Osteocyte (in vitro differentiated cells): ENCODE data around the gene LRRC8A. TPM values are rescaled to one million over a fixed set of nuclear protein-coding genes. Genes with fewer than 3 reads are reported as not detected.
A peak's percentile ranks its signal among the peaks of the same experiment; 100 is the strongest.

Source experiments
- DNase-seq: peaks from one replicate; pipeline ENCODE4 v3.0.0; 2021; ENCODE audit warnings: mixed read lengths; ENCODE audit not compliant: unreplicated experiment; ENCODE audit errors: extremely low spot score
- H3K27ac Mint-ChIP-seq: one replicate; pipeline ENCODE4 v1.8.0; 2021; ENCODE audit warnings: mild to moderate bottlenecking, mixed read lengths; ENCODE audit not compliant: unreplicated experiment
- H3K27me3 Mint-ChIP-seq: one replicate; pipeline ENCODE4 v1.8.0; 2021; ENCODE audit warnings: mixed read lengths; ENCODE audit not compliant: unreplicated experiment
- H3K36me3 Mint-ChIP-seq: one replicate; pipeline ENCODE4 v1.8.0; 2021; ENCODE audit warnings: mixed read lengths; ENCODE audit not compliant: unreplicated experiment
- H3K4me1 Mint-ChIP-seq: one replicate; pipeline ENCODE4 v1.8.0; 2021; ENCODE audit warnings: mixed read lengths; ENCODE audit not compliant: unreplicated experiment
- H3K4me3 Mint-ChIP-seq: one replicate; pipeline ENCODE4 v1.8.0; 2021; ENCODE audit warnings: mild to moderate bottlenecking, moderate library complexity, mixed read lengths; ENCODE audit not compliant: unreplicated experiment
- H3K9me3 Mint-ChIP-seq: one replicate; pipeline ENCODE4 v1.8.0; 2021; ENCODE audit warnings: mixed read lengths; ENCODE audit not compliant: unreplicated experiment
- total RNA-seq: library from RNA; stranded (reverse); gene quantifications from 2 replicates; pipeline ENCODE4 v1.2.1, GENCODE V29; 2021
- TF ChIP-seq, protein P1 (sequence below): fragments of 200-600 bp; sonication (generic); IDR thresholded peaks from 2 replicates; pipeline ENCODE4 v1.5.0; 2021; ENCODE audit warnings: antibody characterized with exemption, mild to moderate bottlenecking, moderate library complexity

LRRC8A gene
- total RNA-seq, 1 donor from 2014 or later, result 42.8 TPM

DNA sequence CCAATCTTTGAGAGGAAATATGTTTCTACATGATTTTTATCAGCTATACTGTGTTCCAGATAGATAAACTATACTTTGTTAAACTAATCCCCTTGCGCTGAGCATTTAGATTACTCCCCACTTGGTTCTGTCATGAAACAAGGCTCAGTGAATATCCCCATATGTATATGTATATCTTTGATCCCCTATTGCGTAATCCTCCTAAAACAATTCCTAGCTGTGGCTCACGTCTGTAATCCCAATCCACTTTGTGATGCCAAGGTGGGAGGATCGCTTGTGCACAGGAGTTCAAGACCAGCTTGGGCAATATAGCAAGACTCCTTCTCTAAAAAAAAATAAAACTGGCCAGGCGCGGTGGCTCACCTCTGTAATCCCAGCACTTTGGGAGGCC lies 41.6 kb downstream of the LRRC8A start:
- H3K27me3 Mint-ChIP-seq, result no peaks in the 10 kb centered on the region
- TF ChIP-seq, protein P1, sequence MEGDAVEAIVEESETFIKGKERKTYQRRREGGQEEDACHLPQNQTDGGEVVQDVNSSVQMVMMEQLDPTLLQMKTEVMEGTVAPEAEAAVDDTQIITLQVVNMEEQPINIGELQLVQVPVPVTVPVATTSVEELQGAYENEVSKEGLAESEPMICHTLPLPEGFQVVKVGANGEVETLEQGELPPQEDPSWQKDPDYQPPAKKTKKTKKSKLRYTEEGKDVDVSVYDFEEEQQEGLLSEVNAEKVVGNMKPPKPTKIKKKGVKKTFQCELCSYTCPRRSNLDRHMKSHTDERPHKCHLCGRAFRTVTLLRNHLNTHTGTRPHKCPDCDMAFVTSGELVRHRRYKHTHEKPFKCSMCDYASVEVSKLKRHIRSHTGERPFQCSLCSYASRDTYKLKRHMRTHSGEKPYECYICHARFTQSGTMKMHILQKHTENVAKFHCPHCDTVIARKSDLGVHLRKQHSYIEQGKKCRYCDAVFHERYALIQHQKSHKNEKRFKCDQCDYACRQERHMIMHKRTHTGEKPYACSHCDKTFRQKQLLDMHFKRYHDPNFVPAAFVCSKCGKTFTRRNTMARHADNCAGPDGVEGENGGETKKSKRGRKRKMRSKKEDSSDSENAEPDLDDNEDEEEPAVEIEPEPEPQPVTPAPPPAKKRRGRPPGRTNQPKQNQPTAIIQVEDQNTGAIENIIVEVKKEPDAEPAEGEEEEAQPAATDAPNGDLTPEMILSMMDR, result no peak
- H3K4me1 Mint-ChIP-seq, result peaks cover 18% of the 10 kb centered on the region
- H3K36me3 Mint-ChIP-seq, result no peaks in the 10 kb centered on the region
- H3K27ac Mint-ChIP-seq, result no peak overlapping the region
- no peak for DNase-seq
- no peaks in the 10 kb centered on the region for H3K9me3 Mint-ChIP-seq
- H3K4me3 Mint-ChIP-seq, result no peak overlapping the region

DNA sequence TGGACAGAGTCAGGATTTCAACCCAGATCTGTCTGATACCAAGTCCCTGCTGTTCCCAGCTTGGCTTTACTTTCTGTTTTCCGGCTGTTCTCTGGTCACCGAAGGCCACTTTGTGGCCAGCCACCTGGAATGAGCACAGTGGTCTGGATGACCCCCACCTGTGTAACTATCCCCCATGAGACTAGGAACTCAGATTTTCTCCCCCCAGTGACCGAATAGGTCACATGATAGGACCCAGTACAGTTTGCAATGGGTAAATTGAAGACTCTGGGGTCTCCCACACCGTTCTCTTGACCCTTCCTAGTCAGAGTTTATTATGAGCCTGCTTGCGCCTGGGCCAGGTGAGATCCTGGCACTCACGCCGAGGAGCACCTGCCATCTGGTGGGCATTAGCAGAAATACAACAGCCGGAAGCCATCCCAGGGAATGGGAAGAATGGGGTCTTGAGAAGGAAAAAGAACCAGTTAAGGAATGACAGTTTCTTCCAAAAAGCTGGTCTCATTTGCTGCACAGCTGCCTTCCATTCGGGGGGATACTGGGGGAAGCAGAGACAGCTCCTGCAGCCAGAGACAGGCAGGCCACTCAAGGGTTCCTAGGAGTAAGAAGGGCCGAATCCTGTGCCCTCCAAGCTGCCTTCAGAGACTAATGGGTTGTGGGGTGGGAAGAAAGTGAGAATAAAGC lies 45.9 kb downstream of the LRRC8A start:
- no peak for DNase-seq
- TF ChIP-seq, protein P1, result peak; percentile 92
- Mint-ChIP-seq H3K36me3 (no peaks in the 10 kb centered on the region), H3K27ac (no peak overlapping the region), H3K4me1 (peaks cover 5% of the 10 kb centered on the region), H3K27me3 (no peaks in the 10 kb centered on the region), H3K9me3 (no peaks in the 10 kb centered on the region), H3K4me3 (no peak overlapping the region)

DNA sequence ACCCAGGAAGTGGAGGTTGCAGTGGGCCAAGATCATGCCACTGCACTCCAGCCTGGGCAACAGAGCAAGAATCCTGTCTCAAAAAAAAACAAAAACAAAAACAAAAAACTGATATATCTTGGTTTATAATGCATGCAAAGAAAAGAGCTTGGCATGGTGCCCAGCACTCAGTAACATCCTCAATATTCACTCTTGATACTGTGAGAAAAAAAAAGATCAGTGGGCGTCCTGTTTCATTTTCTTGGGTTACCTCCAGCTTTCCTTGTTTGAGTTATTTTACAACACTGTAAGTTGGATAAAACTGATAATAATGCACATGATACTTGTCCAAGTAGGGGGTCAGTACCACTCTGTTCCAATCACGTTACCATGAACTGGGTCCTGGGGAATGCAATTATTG lies 46.7 kb downstream of the LRRC8A start:
- no peak overlapping the region for H3K4me3 Mint-ChIP-seq
- no peaks in the 10 kb centered on the region for H3K36me3 Mint-ChIP-seq
- H3K27ac Mint-ChIP-seq, result no peak overlapping the region
- DNase-seq, result no peak
- H3K4me1 Mint-ChIP-seq, result peaks cover 5% of the 10 kb centered on the region
- TF ChIP-seq, protein P1, result no peak
- no peaks in the 10 kb centered on the region for H3K27me3 Mint-ChIP-seq
- H3K9me3 Mint-ChIP-seq, result no peaks in the 10 kb centered on the region

DNA sequence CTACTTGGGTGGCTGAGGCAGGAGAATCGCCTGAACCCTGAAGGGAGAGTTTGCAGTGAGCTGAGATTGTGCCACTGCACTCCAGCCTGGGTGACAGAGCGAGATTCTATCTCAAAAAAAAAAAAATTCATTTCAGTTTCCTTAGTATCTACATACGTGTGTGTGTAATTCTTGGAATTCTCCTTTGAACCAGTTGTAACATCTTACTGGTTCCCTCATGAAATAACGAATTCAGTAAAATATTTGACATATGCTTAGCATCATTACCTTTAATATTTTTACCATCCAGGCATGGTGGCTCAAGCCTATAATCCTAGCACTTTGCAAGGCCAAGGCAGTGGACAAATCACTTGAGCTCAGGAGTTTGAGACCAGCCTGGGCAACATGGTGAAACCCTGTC lies 47.6 kb downstream of the LRRC8A start:
- no peak for DNase-seq
- Mint-ChIP-seq H3K36me3 (no peaks in the 10 kb centered on the region), H3K4me1 (peaks cover 5% of the 10 kb centered on the region), H3K27me3 (no peaks in the 10 kb centered on the region), H3K9me3 (no peaks in the 10 kb centered on the region), H3K4me3 (no peak overlapping the region), H3K27ac (no peak overlapping the region)
- TF ChIP-seq, protein P1, result no peak

DNA sequence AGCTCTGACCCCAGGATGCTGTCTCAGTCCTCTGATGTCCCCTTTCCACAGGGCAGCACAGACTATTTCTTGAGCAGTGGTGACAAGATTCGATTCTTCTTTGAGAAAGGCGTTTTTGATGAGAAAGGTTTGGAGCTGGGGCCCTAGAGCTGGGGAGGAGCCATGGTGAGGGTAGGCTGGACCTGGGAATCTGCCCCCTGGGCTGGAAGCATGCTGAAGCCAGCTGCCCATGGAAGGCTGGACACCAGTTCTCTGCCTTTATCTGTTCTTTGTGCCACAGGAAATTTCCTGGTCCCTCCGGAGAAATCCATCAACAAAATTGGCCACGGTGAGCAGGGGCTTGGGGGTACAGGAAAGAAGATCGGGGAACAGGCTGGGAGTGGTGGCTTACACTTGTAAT lies 51.8 kb downstream of the LRRC8A start:
- no peaks in the 10 kb centered on the region for H3K36me3 Mint-ChIP-seq
- H3K4me3 Mint-ChIP-seq, result no peak overlapping the region
- no peaks in the 10 kb centered on the region for H3K27me3 Mint-ChIP-seq
- DNase-seq, result no peak
- no peak overlapping the region for H3K27ac Mint-ChIP-seq
- H3K4me1 Mint-ChIP-seq, result no peaks in the 10 kb centered on the region
- no peaks in the 10 kb centered on the region for H3K9me3 Mint-ChIP-seq
- TF ChIP-seq, protein P1, result no peak
